GM12873 (cell line): ENCODE measurements around the gene DCLK1.

ENCODE experiments used
- TF ChIP-seq, protein P1 (sequence below): IDR thresholded peaks from 2 replicates; pipeline ENCODE4 v1.5.1; 2012; ENCODE audit warnings: low read depth, mild to moderate bottlenecking, moderate library complexity, low read length, control low read depth; ENCODE audit not compliant: insufficient read depth; ENCODE audit errors: missing control alignments

DCLK1 gene

GRCh38 chr13:35723821-35724220 lies 407.4 kb downstream of the DCLK1 start:
- TF ChIP-seq, protein P1, sequence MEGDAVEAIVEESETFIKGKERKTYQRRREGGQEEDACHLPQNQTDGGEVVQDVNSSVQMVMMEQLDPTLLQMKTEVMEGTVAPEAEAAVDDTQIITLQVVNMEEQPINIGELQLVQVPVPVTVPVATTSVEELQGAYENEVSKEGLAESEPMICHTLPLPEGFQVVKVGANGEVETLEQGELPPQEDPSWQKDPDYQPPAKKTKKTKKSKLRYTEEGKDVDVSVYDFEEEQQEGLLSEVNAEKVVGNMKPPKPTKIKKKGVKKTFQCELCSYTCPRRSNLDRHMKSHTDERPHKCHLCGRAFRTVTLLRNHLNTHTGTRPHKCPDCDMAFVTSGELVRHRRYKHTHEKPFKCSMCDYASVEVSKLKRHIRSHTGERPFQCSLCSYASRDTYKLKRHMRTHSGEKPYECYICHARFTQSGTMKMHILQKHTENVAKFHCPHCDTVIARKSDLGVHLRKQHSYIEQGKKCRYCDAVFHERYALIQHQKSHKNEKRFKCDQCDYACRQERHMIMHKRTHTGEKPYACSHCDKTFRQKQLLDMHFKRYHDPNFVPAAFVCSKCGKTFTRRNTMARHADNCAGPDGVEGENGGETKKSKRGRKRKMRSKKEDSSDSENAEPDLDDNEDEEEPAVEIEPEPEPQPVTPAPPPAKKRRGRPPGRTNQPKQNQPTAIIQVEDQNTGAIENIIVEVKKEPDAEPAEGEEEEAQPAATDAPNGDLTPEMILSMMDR, result no peak

DNA sequence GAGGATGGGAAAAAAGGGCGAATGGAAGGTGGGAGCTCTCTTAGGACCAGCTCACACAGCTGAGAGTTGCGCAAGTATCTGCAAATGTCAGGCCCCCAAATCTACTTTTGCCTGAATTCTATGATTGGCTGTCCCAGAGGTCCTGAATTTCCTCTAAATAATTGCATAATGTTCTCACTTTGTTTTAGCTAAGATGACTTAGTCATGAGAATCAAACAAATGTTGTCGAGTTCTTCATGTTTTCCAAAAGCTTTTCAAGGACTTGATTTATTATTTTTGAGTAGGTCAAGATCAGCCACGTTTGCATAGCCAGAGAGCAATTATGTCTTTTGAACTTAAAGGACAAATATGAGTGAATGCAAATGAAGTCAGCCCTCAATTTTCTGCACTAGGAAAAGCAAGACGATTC lies 408.1 kb downstream of the DCLK1 start:
- TF ChIP-seq, protein P1, result no peak

DNA sequence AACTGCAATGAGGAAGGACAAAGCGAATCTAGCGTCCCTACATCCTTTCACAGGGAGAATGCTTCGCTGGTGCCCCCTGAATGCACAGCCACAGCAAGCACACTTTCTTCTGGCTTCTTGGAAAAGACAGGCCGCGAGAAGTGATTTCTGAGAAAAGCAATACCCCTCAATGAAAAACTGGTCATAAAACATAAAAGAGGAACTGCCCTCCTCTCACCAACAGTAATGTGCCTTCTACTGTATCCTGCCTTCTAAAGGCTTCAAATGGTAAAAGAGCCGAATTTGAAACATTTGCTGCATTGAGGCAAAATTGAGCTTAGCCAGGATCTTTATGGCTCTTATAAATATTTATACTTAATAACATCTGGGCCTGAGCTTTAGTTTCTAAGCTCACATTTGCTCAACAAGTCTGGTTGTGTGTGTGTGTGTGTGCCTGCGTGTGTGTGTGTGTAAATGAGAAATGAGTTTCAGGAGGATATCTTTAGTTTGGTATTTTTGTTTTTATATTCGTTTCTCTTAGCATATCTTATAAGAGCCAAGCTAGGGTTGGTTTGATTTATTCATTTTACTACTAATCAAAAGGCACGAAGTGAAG lies 408.6 kb downstream of the DCLK1 start:
- TF ChIP-seq, protein P1, result no peak

DNA sequence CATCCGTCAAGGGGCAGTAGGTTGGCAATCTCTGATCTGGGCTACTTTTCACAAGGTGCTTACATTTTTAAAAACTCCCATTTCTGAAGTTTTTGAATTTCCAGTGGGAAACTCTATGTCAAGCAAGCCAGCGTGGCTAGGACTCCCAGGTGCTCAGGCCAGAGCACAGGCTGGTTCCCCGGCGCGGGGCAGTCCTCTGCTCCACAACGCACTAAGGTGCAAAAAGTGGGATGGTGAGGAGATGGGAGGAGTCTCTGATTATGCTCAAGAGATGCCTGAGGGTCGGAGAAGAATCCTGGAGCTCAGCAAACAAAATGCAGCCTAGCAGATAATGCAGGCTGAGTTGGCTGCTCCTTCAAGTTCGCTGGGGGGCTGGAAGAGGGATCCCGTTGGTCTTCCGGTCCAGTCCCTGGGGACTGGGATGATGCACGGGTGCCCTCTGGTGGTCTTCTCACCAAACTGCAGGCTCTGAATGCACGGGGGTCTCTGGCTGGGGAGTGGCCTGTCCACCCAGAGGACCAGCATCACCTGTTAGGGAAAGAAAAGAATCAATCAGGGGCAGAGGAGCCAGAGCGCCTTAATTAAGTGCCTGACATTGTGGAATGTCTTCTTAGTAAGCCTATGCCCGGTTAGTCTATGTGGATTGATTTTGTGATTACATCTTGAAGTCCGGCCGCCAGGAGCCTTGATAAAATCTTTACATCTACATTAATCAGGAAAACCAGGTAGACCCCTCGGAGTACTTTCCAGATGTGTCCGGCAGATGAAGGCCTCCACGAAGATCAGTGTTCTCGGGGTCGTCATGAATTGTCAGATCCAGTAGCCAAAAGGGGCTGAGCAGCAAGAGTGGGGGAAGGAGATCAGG lies 410.3 kb downstream of the DCLK1 start:
- TF ChIP-seq, protein P1, result peak; percentile 95

GRCh38 chr13:35720290-35720689 lies 410.9 kb downstream of the DCLK1 start:
- TF ChIP-seq, protein P1, result no peak
